HCT116 (cell line): ENCODE measurements around the gene FSD1L. TPM values are rescaled to one million over a fixed set of nuclear protein-coding genes. Genes with fewer than 3 reads are reported as not detected.

ENCODE experiments used
- ATAC-seq: fragments of 200-7000 bp; cut with Tn5 transposase; 2 replicates; pipeline ENCODE4 v1.9.1; 2020; ENCODE audit warnings: mild to moderate bottlenecking, moderate library complexity
- BruUV-seq: library from RNA; stranded (reverse); fragments of 400-500 nt; replicated peaks from 2 replicates; lab custom pipeline; 2021; lab: Mats Ljungman, UMichigan
- CTCF ChIA-PET: fragments of 300-600 bp; sonication (Branson Sonifier 250); formaldehyde crosslinking; loops from one replicate; lab custom pipeline; 2021; ENCODE audit warnings: antibody characterized with exemption; lab: Charles Lee
- POLR2A ChIA-PET: fragments of 300-600, 350-600 bp; sonication (Branson Sonifier 250); formaldehyde crosslinking; loops from one replicate; lab custom pipeline; 2021; ENCODE audit warnings: antibody characterized with exemption; lab: Charles Lee
- RAD21 ChIA-PET, 2 experiments: fragments of 300-600 bp; sonication (Branson Sonifier 250); formaldehyde crosslinking; loops; one replicate each; lab custom pipeline; 2023; ENCODE audit warnings: low total read pairs in 2 of 2; ENCODE audit not compliant: uncharacterized antibody in 2 of 2, unreplicated experiment in 2 of 2, low non-redundant PET in 1 of 2; lab: Charles Lee
- DNase-seq: peaks from one replicate; pipeline ENCODE4 v3.0.0-alpha.2; 2010; ENCODE audit warnings: low read depth, low spot score
- H2AFZ ChIP-seq: fragments of 200-600 bp; shearing (Covaris generic), sonication (generic); 2 replicates; pipeline ENCODE4 v1.6.1; 2017; ENCODE audit warnings: low read depth, mixed run types, mixed read lengths, antibody characterized with exemption, low read length; ENCODE audit not compliant: poor library complexity, severe bottlenecking
- H3K27ac ChIP-seq: 2 replicates; pipeline ENCODE4 v1.5.1; 2012; ENCODE audit warnings: low read depth, low read length
- H3K27me3 ChIP-seq: fragments of 200-600 bp; sonication (generic); 2 replicates; pipeline ENCODE4 v1.6.1; 2016; ENCODE audit warnings: mixed run types, low read length, mixed read lengths; ENCODE audit not compliant: insufficient read depth
- H3K36me3 ChIP-seq, 2 experiments: fragments of 200-500 bp in 1 of 2; fragments of 200-600 bp in 1 of 2; sonication (Bioruptor generic) in 1 of 2; sonication (generic) in 1 of 2; 2 replicates each; pipeline versions ENCODE4 v1.5.1 to v1.6.1; 2014 to 2016; ENCODE audit warnings: low read length in 2 of 2, inconsistent platforms in 1 of 2, mixed read lengths in 1 of 2, mixed run types in 1 of 2; ENCODE audit not compliant: insufficient read depth in 2 of 2, control insufficient read depth in 1 of 2
- H3K4me1 ChIP-seq, 2 experiments: fragments of 200-600 bp in 1 of 2; sonication (generic) in 1 of 2; 2 replicates each; pipeline versions ENCODE4 v1.5.1 to v1.6.1; 2012 to 2017; ENCODE audit warnings: low read length in 2 of 2, inconsistent platforms in 1 of 2, mild to moderate bottlenecking in 1 of 2, mixed read lengths in 1 of 2, mixed run types in 1 of 2, moderate library complexity in 1 of 2; ENCODE audit not compliant: insufficient read depth in 2 of 2, control insufficient read depth in 1 of 2
- H3K4me2 ChIP-seq: fragments of 200-600 bp; sonication (generic); 2 replicates; pipeline ENCODE4 v1.6.1; 2017; ENCODE audit warnings: mixed run types, low read length, mixed read lengths
- H3K4me3 ChIP-seq, 2 experiments: fragments of 200-600 bp in 1 of 2; sonication (generic) in 1 of 2; replicated peaks in 1 of 2; 2 replicates each; pipeline ENCODE4 v1.5.1; 2011 to 2016; ENCODE audit warnings: low read length in 2 of 2, control low read depth in 1 of 2, low read depth in 1 of 2, mild to moderate bottlenecking in 1 of 2, mixed read lengths in 1 of 2, mixed run types in 1 of 2
- H3K79me2 ChIP-seq: fragments of 200-600 bp; sonication (generic); 2 replicates; pipeline ENCODE4 v1.6.1; 2017; ENCODE audit warnings: mild to moderate bottlenecking, mixed run types, low read length, moderate library complexity, mixed read lengths; ENCODE audit not compliant: insufficient read depth
- H3K9ac ChIP-seq: fragments of 200-600 bp; sonication (generic); 2 replicates; pipeline ENCODE4 v1.6.1; 2016; ENCODE audit warnings: low read length, mixed read lengths
- H3K9me2 ChIP-seq: fragments of 200-600 bp; sonication (generic), shearing (Covaris generic); 2 replicates; pipeline ENCODE4 v1.6.1; 2017; ENCODE audit warnings: mixed run types, mild to moderate bottlenecking, moderate library complexity; ENCODE audit not compliant: insufficient read depth
- H3K9me3 ChIP-seq, 2 experiments: fragments of 200-500 bp in 1 of 2; fragments of 200-600 bp in 1 of 2; sonication (Bioruptor generic) in 1 of 2; sonication (generic) in 1 of 2; 2 replicates each; pipeline ENCODE4 v1.6.1; 2014 to 2017; ENCODE audit warnings: low read length in 2 of 2, mixed read lengths in 2 of 2, inconsistent platforms in 1 of 2, low read depth in 1 of 2, mild to moderate bottlenecking in 1 of 2, mixed run types in 1 of 2, moderate library complexity in 1 of 2; ENCODE audit not compliant: control insufficient read depth in 1 of 2, insufficient read depth in 1 of 2
- H4K20me1 ChIP-seq: fragments of 200-600 bp; sonication (generic), shearing (Covaris generic); 2 replicates; pipeline ENCODE4 v1.6.1; 2017; ENCODE audit warnings: mixed run types, mild to moderate bottlenecking, moderate library complexity; ENCODE audit not compliant: insufficient read depth
- CBX3 ChIP-seq: IDR thresholded peaks from 2 replicates; pipeline ENCODE4 v1.6.1; 2012; ENCODE audit warnings: low read depth
- CEBPB ChIP-seq: IDR thresholded peaks from 2 replicates; pipeline ENCODE4 v1.6.1; 2012; ENCODE audit warnings: low read depth
- CTCF ChIP-seq, 3 experiments: fragments of 200-600 bp in 1 of 3; sonication (generic) in 1 of 3; IDR thresholded peaks in 2 of 3; conservative IDR thresholded peaks in 1 of 3; 2 replicates each; pipeline ENCODE4 v1.5.1; 2012 to 2017; ENCODE audit warnings: low read depth in 2 of 3, low read length in 2 of 3, antibody characterized with exemption in 1 of 3, borderline replicate concordance in 1 of 3, control low read depth in 1 of 3, mild to moderate bottlenecking in 1 of 3, mixed read lengths in 1 of 3, mixed run types in 1 of 3, moderate library complexity in 1 of 3; ENCODE audit not compliant: insufficient read depth in 1 of 3
- ELF1 ChIP-seq: IDR thresholded peaks from 2 replicates; pipeline ENCODE4 v1.6.1; 2012; ENCODE audit warnings: low read depth, borderline replicate concordance
- EZH2phosphoT487 ChIP-seq: fragments of 200-600 bp; IDR thresholded peaks from 2 replicates; pipeline ENCODE4 v1.6.1; 2018; ENCODE audit warnings: antibody characterized with exemption, borderline replicate concordance
- FOSL1 ChIP-seq: IDR thresholded peaks from 2 replicates; pipeline ENCODE4 v1.6.1; 2012; ENCODE audit warnings: low read depth
- JUND ChIP-seq: IDR thresholded peaks from 2 replicates; pipeline ENCODE4 v1.6.1; 2012
- MAX ChIP-seq: IDR thresholded peaks from 2 replicates; pipeline ENCODE4 v1.6.1; 2012
- POLR2A ChIP-seq: IDR thresholded peaks from 2 replicates; pipeline ENCODE4 v1.7.0; 2011; ENCODE audit warnings: borderline replicate concordance; ENCODE audit not compliant: insufficient read depth, insufficient read length; ENCODE audit errors: extremely low read depth
- POLR2AphosphoS5 ChIP-seq: IDR thresholded peaks from 2 replicates; pipeline ENCODE4 v1.6.1; 2011; ENCODE audit warnings: mild to moderate bottlenecking, low read depth, low read length, moderate library complexity
- RAD21 ChIP-seq: IDR thresholded peaks from 2 replicates; pipeline ENCODE4 v1.6.1; 2012; ENCODE audit warnings: low read depth, mild to moderate bottlenecking
- REST ChIP-seq: IDR thresholded peaks from 2 replicates; pipeline ENCODE4 v1.6.1; 2012; ENCODE audit warnings: low read depth
- SIN3A ChIP-seq: IDR thresholded peaks from 2 replicates; pipeline ENCODE4 v1.6.1; 2012; ENCODE audit warnings: low read depth
- SRF ChIP-seq: IDR thresholded peaks from 2 replicates; pipeline ENCODE4 v1.6.1; 2012; ENCODE audit warnings: low read depth
- TCF7L2 ChIP-seq: IDR thresholded peaks from 2 replicates; pipeline ENCODE4 v1.7.0; 2011; ENCODE audit warnings: borderline replicate concordance, inconsistent platforms; ENCODE audit not compliant: insufficient read depth, insufficient read length; ENCODE audit errors: extremely low read depth
- ZBTB33 ChIP-seq: IDR thresholded peaks from 2 replicates; pipeline ENCODE4 v1.6.1; 2011; ENCODE audit warnings: mild to moderate bottlenecking, low read length, moderate library complexity; ENCODE audit not compliant: insufficient replicate concordance; ENCODE audit errors: extremely low read depth
- ZFX ChIP-seq: fragments of 450-650 bp; IDR thresholded peaks from 2 replicates; pipeline ENCODE4 v1.6.1; 2017
- ZNF274 ChIP-seq: fragments of 200-500 bp; sonication (Bioruptor generic); IDR thresholded peaks from 2 replicates; pipeline ENCODE4 v1.6.1; 2014; ENCODE audit warnings: mild to moderate bottlenecking, low read depth, low read length, inconsistent platforms
- intact Hi-C: fragments of 100-400 bp; cut with micrococcal nuclease; formaldehyde crosslinking; loops from 2 replicates; pipeline ENCODE4 v1.10.0; 2022
- total RNA-seq: library from RNA; stranded (reverse); gene quantifications from one replicate; pipeline ENCODE4 v1.2.1, GENCODE V29; 2021; ENCODE audit not compliant: unreplicated experiment

The FSD1L gene
- total RNA-seq, 1 experiment from 2014 or later = 5.5 TPM

- no peak overlapping the region for H3K27ac ChIP-seq
- H3K36me3 ChIP-seq = no peaks in the 10 kb centered on the region
- H4K20me1 ChIP-seq = no peaks in the 10 kb centered on the region
- CTCF ChIA-PET = no interaction called here
- no peaks in the 10 kb centered on the region for H3K27me3 ChIP-seq
- H3K9me3 ChIP-seq = no peaks in the 10 kb centered on the region
- no peak overlapping the region for H3K9ac ChIP-seq
- no peak overlapping the region for H2AFZ ChIP-seq
- no peak for DNase-seq
- POLR2A ChIA-PET = no interaction called here
- no peaks in the 10 kb centered on the region for H3K79me2 ChIP-seq
- H3K9me2 ChIP-seq = no peaks in the 10 kb centered on the region
- no peak overlapping the region for H3K4me2 ChIP-seq
- no peak for ATAC-seq
- no TSS peak for BruUV-seq
- intact Hi-C loops = no loop called here
- no peaks in the 10 kb centered on the region for H3K4me1 ChIP-seq
- RAD21 ChIA-PET = no interaction called here
- no peak overlapping the region for H3K4me3 ChIP-seq
- no peak for TF ChIP-seq RAD21
- no peak for TF ChIP-seq CTCF (IDR thresholded peaks at IDR 0.05 in 2 of 3, conservative IDR thresholded peaks at IDR 0.05 in 1 of 3; ENCODE audit: borderline replicate concordance in 1 of 3, insufficient read depth in 1 of 3, low read depth in 2 of 3, low read length in 2 of 3)
- TF ChIP-seq SRF = no peak
- no peak for TF ChIP-seq ELF1
- no peak for TF ChIP-seq JUND
- no peak for TF ChIP-seq TCF7L2
- TF ChIP-seq CEBPB = no peak
- no peak for TF ChIP-seq EZH2phosphoT487
- no peak for TF ChIP-seq POLR2A
- TF ChIP-seq MAX = no peak
- TF ChIP-seq ZBTB33 = no peak
- TF ChIP-seq ZFX = no peak
- no peak for TF ChIP-seq FOSL1
- TF ChIP-seq CBX3 = no peak
- TF ChIP-seq SIN3A = no peak
- no peak for TF ChIP-seq POLR2AphosphoS5
- TF ChIP-seq ZNF274 = no peak
- no peak for TF ChIP-seq REST
Observed at GRCh38 chr9:105508530-105508929, 60.7 kb downstream of the FSD1L start.
